ENCODE data around the gene PPP3CA.

Gene PPP3CA

GRCh38 chr4:101232074-101232776 is 115.1 kb downstream of the PPP3CA start:
- TF ChIP-seq MAX (IDR thresholded peaks at IDR 0.05) (no peak), EGR1 (IDR thresholded peaks at IDR 0.05) (no peak), TCF12 (IDR thresholded peaks at IDR 0.05; ENCODE audit: low read depth) (no peak), NFIC (IDR thresholded peaks at IDR 0.05) (no peak), TAF1 (IDR thresholded peaks at IDR 0.05; ENCODE audit: low read depth) (no peak), EP300 (IDR thresholded peaks at IDR 0.05; ENCODE audit: borderline replicate concordance) (no peak), CEBPB (IDR thresholded peaks at IDR 0.05) (no peak), RAD21 (IDR thresholded peaks at IDR 0.05; ENCODE audit: low read depth) (no peak), REST (IDR thresholded peaks at IDR 0.05; ENCODE audit: low read depth) (no peak), FOXM1 (IDR thresholded peaks at IDR 0.05; ENCODE audit: borderline replicate concordance, low read depth) (no peak)

GRCh38 chr4:101230801-101231426 is 116.4 kb downstream of the PPP3CA start:
- no peak for TF ChIP-seq USF1 (IDR thresholded peaks at IDR 0.05)
- no peak for TF ChIP-seq CREB1 (IDR thresholded peaks at IDR 0.05; ENCODE audit: low read depth)
- no peak for TF ChIP-seq YY1 (IDR thresholded peaks at IDR 0.05; ENCODE audit: low read depth)
- no peak for TF ChIP-seq CEBPB (IDR thresholded peaks at IDR 0.05)
- TF ChIP-seq TCF12 (IDR thresholded peaks at IDR 0.05; ENCODE audit: low read depth): no peak
- no peak for TF ChIP-seq NFIC (IDR thresholded peaks at IDR 0.05)
- no peak for TF ChIP-seq FOXM1 (IDR thresholded peaks at IDR 0.05; ENCODE audit: borderline replicate concordance, low read depth)
- TF ChIP-seq MAX (IDR thresholded peaks at IDR 0.05): no peak

- TF ChIP-seq TEAD4 (IDR thresholded peaks at IDR 0.05) (no peak), YY1 (IDR thresholded peaks at IDR 0.05; ENCODE audit: low read depth) (no peak), REST (IDR thresholded peaks at IDR 0.05; ENCODE audit: low read depth) (no peak), CREB1 (IDR thresholded peaks at IDR 0.05; ENCODE audit: low read depth) (no peak), TCF12 (IDR thresholded peaks at IDR 0.05; ENCODE audit: low read depth) (no peak), EP300 (IDR thresholded peaks at IDR 0.05; ENCODE audit: borderline replicate concordance) (no peak), FOXM1 (IDR thresholded peaks at IDR 0.05; ENCODE audit: borderline replicate concordance, low read depth) (no peak), ZBTB7A (IDR thresholded peaks at IDR 0.05; ENCODE audit: low read depth) (no peak), MAX (IDR thresholded peaks at IDR 0.05) (no peak)
These were observed 118.2 kb downstream of the PPP3CA start for GRCh38 chr4:101229116-101229515.

GRCh38 chr4:101227715-101228114 is 119.6 kb downstream of the PPP3CA start:
- TF ChIP-seq ZBTB7A (IDR thresholded peaks at IDR 0.05; ENCODE audit: low read depth) (no peak), USF1 (IDR thresholded peaks at IDR 0.05) (no peak), YY1 (IDR thresholded peaks at IDR 0.05; ENCODE audit: low read depth) (no peak), CREB1 (IDR thresholded peaks at IDR 0.05; ENCODE audit: low read depth) (no peak), TEAD4 (IDR thresholded peaks at IDR 0.05) (no peak), REST (IDR thresholded peaks at IDR 0.05; ENCODE audit: low read depth) (no peak), EGR1 (IDR thresholded peaks at IDR 0.05) (no peak), FOXM1 (IDR thresholded peaks at IDR 0.05; ENCODE audit: borderline replicate concordance, low read depth) (no peak), EP300 (IDR thresholded peaks at IDR 0.05; ENCODE audit: borderline replicate concordance) (no peak), TAF1 (IDR thresholded peaks at IDR 0.05; ENCODE audit: low read depth) (no peak), NFIC (IDR thresholded peaks at IDR 0.05) (no peak), TCF12 (IDR thresholded peaks at IDR 0.05; ENCODE audit: low read depth) (no peak), RAD21 (IDR thresholded peaks at IDR 0.05; ENCODE audit: low read depth) (no peak), CEBPB (IDR thresholded peaks at IDR 0.05) (no peak)
